Stimulated activated CD4-positive, alpha-beta T cell treated with anti-CD3 and anti-CD28 coated beads, Interleukin-12 subunit alpha, Interleukin-12 subunit beta, amount 100 ng/mL, for 4 hours (primary cell): ENCODE results near the gene MAD1L1.

ENCODE experiments used
- DNase-seq: peaks from one replicate; pipeline ENCODE4 v3.0.0-alpha.2; 2020

Gene MAD1L1

DNA sequence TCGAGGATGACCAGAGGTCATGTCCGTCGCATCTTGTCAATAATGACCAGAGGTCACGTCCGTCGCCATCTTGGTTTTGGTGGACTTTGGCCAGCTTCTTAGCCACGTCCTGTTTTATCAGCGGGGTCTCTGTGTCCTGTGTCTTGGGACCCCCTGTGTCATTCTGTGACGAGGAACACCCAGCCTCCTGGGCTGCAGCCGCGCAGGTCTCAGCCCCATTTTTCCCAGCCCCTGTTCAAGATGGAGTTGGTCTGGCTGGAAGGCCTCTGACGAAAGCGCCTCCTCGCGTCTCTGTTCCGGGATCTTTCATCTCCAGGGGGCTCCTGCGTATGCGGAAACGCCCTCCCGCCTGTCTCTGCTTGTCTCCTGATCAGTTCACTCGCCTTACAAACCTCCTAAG lies 428.4 kb downstream of the MAD1L1 start:
- DNase-seq: no peak

DNA sequence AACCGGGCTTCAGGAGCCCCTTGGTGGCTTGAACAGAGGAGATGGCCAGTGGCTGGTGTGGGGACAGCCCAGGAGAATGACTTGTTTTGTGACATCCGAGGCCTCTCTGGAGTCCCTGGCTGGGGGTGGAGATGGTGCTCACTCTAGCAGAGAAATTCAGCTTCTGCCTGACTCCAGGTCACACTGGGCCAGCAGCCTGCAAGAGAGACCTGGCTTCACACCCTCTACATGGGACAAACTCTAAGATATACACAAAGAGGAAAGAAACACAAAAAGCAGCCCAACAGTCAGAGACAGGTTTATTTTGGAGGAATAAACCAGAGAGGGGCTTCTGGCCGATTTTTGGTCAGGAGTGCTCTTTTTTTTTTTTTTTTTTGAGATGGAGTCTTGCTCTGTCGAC lies 429.8 kb downstream of the MAD1L1 start:
- DNase-seq: no peak

DNA sequence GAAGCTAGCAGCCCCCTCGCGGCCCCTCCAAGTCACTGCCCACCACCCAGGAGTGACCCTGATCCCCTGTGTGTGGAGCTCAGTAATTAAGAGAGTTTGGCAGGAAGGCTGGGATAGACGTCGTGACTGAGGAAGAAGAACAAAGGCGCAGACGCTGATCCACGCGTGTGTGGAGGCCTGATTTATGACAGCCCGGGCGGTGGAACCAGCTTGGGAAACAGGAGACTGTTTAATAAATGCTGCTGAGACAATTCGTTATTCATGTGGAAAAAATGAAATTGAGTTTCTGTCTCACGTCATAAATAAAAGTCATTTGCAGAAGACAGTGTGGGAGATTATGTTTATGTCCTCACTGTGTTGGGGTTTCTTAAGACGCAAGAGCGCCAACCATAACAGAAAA lies 431.8 kb downstream of the MAD1L1 start:
- DNase-seq: no peak

DNA sequence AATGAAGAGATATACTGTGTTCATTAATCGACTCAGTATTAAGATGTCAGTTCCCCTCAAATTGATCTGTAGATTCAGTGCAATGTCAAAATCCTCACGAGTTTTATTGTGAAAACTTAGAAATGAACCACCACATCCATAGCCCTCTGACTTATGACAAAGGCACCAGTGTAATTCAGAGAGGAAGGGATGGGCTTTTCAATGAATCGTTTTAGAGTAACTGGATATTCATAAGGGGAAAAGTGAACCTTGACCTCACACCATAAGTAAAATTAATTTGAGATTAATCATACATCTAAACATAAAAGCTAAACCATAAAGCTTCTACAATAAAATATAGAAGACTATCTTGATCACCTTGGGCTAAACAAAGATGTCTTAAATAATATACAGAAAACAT lies 434.6 kb downstream of the MAD1L1 start:
- DNase-seq: no peak

DNA sequence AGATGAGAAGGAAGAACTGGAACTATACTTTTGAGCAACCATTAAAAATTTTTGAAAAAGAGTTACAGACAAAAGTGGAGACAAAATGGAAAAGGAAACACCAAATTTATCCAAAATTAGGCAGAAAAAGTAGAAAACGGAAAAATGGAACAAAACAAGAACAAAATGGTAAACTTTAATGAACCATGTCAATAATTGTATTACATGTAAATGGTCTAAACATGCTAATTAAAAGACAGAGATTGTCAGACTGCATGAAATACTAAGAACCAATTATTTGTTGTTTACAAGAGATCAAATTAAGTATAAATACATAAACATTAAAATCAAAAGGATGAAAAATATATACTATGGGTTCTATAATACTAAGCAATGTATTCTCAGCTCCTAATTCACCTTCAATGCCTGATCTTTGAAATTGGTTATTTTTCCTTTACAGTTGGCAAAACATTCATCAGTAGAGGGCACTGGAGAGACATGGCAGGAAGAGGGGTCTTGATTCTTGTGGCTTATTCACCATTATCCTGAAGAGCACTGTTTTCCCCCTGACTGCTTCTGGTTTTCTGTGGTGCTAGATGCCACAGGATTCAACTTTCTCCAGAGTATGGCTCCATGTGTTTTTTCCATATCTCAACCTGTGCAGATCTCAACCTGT lies 437.7 kb downstream of the MAD1L1 start:
- DNase-seq: no peak

DNA sequence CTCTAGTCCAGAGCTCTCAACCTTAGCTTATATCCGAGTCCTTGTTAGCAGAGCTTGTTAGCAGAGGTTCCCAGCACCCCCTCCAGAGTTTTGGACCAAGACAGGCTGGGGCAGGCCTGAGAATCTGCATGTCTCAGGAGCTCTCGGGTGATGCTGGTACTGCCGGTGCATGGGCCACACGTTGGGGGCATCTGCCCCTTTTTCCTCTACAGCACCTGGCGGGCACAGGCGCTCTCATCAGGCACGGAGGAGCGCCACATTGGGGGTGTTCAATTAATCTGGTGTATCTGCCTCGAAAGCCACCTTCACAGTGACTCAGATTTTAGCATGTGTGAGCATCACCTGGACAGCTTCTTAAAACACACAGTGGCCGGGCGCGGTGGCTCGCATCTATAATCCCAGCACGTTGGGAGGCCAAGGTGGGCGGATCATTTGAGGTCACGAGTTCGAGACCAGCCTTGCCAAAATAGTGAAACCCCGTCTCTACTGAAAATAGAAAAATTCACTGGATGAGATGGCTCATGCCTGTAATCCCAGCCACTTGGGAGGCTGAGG lies 445.0 kb downstream of the MAD1L1 start:
- no peak for DNase-seq

DNA sequence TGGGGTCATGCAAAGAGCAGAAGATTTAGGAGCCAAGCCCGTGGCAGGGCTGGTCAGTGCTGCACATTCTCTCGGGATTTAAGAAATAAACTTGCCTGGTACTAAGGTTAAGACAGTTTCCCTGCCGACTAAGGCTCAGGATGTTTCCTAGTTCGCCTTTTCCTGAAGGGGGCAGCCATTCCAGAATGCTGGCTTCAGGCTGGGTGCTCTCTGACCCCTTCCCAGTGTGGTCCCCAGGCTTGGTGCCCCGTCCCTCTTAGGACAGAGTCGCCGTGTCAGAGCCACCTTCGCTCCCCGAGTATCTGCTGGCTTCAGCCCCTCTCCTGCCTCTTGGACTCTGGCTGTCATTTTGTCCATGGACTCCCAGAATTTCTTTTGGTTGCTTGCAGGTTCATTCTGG lies 445.5 kb downstream of the MAD1L1 start:
- no peak for DNase-seq

DNA sequence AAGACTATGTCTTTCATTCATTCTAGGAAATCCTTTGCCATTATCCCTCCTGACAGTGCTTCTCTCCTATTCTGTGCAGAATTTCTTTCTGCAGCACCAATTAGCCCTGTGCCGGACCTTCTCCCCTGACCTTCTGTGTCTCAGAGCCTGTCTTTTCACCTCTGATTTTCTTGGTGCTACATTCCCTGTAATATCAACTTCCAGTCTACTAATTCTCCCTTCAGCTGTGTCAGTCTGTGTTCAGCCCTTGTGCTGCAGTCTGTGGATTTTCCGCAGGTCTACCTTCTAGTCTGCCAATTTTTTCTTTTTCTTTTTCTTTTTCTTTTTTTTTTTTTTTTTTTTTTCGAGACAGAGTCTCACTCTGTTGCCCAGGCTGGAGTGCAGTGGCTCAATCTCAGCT lies 446.9 kb downstream of the MAD1L1 start:
- no peak for DNase-seq

DNA sequence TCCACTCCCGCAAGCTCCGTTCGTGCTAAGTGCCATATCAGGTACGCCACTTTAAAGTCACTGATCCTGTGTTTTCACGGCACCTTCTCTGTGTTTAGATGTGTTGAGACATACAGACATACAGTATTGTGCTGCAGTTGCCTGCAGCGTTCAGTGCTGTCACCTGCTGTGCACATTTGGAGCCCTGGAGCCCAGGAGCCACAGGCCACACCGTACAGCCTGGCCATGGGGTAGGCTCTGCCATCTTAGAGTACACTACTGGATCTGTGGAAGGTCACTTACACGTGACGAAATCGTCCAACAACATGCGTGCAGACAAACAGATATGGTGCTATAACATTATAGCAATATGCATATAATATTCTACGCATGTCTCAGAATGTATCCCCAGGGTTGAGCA lies 451.4 kb downstream of the MAD1L1 start:
- no peak for DNase-seq

DNA sequence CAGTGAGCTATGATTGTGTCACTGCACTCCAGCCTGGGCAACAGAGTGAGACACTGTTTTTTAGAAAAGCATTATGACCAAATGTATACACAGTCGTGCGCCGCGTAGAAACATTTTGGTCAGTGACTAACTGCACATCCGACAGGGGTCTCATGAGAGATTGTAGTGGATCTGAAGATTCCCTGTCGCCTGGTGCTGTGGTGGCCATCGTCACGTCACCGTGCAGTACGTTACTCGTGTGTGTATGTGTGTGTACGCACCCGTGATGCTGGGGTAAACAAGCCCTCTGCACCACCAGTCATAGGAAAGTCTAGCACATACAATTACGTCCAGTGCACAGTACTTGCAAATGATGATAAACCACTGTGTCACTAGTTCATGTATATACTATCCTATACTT lies 453.3 kb downstream of the MAD1L1 start:
- no peak for DNase-seq

DNA sequence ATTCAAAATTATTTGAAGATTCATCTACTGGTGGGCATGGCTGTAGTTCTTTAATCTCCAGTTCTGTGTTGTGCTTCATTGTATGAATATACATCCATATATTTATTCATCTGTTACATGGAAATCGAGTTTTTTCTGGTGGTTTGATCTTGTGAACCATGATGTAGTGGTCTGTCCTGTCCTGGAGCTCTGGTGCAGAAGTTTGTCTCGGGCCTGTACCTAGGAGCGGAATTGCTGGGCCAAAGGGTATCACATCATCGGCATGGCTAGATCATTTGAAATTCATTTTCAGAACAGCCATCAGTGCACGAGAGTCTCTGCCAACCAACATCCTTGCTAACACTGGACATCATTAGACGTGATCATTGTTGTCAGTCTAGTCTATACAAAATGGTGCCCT lies 455.6 kb downstream of the MAD1L1 start:
- DNase-seq: no peak

DNA sequence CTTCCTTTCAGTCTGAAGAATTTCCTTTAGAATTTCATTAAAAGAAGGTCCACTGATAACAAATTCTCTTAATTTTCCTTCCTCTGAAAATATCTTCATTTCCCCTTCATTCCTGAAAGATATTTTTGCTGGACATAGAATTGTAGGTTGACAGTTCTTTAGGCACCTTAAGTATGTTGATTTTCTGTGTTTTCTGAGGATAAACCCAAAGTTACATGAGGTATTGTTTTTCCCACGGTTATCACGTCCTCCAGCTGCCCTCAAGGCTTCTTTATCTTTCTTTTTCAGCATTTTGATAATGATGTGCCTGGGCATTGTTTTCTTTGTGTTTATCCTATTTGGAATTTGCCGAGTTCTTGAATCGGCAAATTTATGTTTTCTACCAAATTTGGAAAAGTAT lies 457.4 kb downstream of the MAD1L1 start:
- DNase-seq: no peak

DNA sequence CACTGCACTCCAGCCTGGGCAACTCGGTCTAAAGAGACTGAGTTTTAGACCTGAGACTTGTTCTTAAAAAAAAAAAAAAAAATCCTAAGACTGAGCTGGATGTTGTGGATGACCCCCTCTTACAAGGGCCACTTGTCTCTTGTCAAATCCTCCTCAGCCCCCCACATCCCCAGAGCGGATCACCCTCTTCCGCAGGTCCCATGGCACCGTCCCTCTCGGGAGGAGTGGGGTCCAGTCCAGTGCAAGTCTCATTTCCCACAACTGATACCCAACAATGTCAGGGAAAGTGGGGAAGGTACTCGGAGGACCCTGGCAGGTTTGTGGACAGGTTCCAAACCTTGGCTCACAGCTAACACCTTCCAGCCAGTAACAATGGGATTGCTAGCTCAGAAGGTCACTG lies 462.4 kb downstream of the MAD1L1 start:
- no peak for DNase-seq

DNA sequence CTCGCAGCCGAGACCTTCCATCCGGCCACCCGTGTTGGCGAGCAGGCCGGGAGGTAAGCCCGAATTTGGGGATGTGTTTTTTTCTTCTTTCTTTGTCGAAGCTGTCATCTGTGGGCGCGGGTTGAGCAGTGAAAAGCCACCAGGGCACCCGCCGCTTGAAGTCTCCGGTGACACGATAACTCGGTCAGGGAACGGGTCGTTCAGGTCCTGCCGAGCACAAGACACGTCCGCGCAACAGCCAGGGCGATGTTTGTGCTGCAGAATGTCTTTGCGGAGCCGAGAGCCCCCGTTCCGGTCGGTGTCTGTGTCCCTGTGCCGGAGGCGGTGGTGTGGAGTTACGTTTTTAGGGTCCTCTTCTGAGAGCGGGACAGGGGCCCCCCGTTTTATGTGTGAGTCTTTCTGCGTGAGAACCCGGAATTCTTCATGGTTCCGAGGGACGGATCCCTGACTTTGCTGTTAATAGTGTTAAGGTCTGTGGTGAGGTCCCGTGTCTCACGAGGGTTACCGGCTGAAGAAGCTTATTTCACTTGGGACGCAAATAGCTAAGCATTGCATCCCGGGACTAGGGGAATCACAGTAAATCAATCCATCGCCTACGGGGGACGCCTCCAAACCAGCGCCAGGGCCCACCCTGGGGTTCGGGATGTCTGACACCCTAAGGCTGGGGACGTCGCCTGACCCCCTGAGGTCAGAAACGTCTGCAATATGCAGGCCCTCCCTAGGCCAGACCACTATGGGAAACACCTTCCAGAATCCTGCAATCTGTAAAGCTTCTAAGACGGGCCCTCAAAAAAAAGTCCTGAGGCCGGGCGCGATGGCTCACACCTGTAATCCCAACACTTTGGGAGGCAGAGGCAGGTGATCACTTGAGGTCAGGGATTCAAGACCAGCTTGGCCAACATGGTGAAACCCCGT lies 463.2 kb downstream of the MAD1L1 start:
- no peak for DNase-seq

DNA sequence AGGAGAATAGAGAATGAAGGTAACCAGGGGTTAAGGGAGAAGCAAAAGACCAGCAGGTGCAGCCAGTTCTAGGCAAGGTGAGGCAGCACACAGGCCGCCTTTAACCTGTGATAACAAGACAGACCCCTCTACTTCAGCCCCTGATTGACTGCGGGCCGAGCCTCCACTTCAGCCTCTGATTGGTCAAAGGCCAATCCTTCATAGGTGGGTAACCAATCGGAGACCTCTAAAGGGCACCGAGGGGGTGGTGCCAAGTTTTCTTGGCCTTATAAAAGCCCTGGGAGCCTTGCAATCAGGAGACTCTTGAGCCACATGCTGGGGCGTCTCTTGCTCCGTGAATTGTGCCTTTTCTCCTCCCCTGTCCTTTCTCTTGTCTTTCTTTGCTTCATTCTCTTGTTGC lies 463.9 kb downstream of the MAD1L1 start:
- no peak for DNase-seq

DNA sequence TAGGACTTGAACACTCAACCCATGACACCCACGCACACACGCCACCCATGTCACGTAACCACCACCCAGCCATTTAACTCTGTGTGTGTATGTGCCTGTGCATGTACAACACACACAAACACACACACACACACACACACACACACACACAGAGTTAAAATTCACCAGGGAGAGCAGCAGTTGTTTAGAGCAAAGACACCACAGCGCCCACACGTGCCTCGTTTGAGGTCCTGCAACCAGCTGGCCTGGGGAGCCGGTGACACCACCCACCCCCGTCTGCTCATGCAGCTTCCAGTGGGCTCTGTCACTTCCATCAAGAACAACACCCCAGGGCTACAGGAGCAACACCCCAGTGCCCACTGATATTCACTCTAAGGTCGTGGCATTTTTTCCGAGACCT lies 465.2 kb downstream of the MAD1L1 start:
- DNase-seq: no peak
